Nephron (organoid): ENCODE results near the gene PEX5.
"Not testable (repeated sequence)": the region's sequence is repeated elsewhere in the genome, so short reads cannot be mapped to it uniquely, and the experiment has no call there.

Source experiments
- H3K27ac Mint-ChIP-seq, 3 experiments: 2 replicates each; pipeline ENCODE4 v1.8.0; 2020; ENCODE audit warnings: mixed read lengths in 3 of 3, mild to moderate bottlenecking in 2 of 3, moderate library complexity in 1 of 3
- H3K27me3 Mint-ChIP-seq: 2 replicates; pipeline ENCODE4 v1.8.0; 2021; ENCODE audit warnings: low read depth, mild to moderate bottlenecking, moderate library complexity, mixed read lengths
- H3K36me3 Mint-ChIP-seq: 2 replicates; pipeline ENCODE4 v1.8.0; 2020; ENCODE audit warnings: low read depth, mixed read lengths
- H3K4me1 Mint-ChIP-seq: 2 replicates; pipeline ENCODE4 v1.8.0; 2020; ENCODE audit warnings: mixed read lengths
- H3K4me3 Mint-ChIP-seq, 3 experiments: 2 replicates each; pipeline ENCODE4 v1.8.0; 2020; ENCODE audit warnings: mild to moderate bottlenecking in 3 of 3, mixed read lengths in 3 of 3, moderate library complexity in 2 of 3
- H3K9me3 Mint-ChIP-seq: 2 replicates; pipeline ENCODE4 v1.8.0; 2020; ENCODE audit warnings: mixed read lengths
- CTCF ChIP-seq, 3 experiments: fragments of 200-600 bp; sonication (generic); IDR thresholded peaks; one replicate each; pipeline ENCODE4 v1.5.0; 2021; ENCODE audit warnings: antibody characterized with exemption in 3 of 3; ENCODE audit not compliant: unreplicated experiment in 3 of 3

Gene PEX5

GRCh38 chr12:7178481-7178880 lies 11.0 kb upstream of the PEX5 start:
- Mint-ChIP-seq H3K27me3 (peaks cover 7% of the 10 kb centered on the region), H3K4me1 (no peaks in the 10 kb centered on the region), H3K9me3 (peaks cover 11% of the 10 kb centered on the region), H3K27ac (no peak overlapping the region), H3K4me3 (no peak overlapping the region), H3K36me3 (no peaks in the 10 kb centered on the region)
- TF ChIP-seq CTCF (IDR thresholded peaks at IDR 0.05; ENCODE audit: unreplicated experiment in 3 of 3) = no peak

- H3K4me1 Mint-ChIP-seq = no peaks in the 10 kb centered on the region
- H3K4me3 Mint-ChIP-seq = no peak overlapping the region
- H3K27ac Mint-ChIP-seq = no peak overlapping the region
- peaks cover 7% of the 10 kb centered on the region for H3K27me3 Mint-ChIP-seq
- peaks cover 5% of the 10 kb centered on the region for H3K9me3 Mint-ChIP-seq
- no peaks in the 10 kb centered on the region for H3K36me3 Mint-ChIP-seq
- TF ChIP-seq CTCF (IDR thresholded peaks at IDR 0.05; ENCODE audit: unreplicated experiment in 3 of 3) = no peak
Observed at GRCh38 chr12:7180685-7181084, 8.8 kb upstream of the PEX5 start.

GRCh38 chr12:7186058-7186457 lies 3.4 kb upstream of the PEX5 start:
- H3K4me3 Mint-ChIP-seq = peak overlapping the region in 2 of 3 experiments; percentile 17 to 37
- peaks cover 21% of the 10 kb centered on the region for H3K4me1 Mint-ChIP-seq
- H3K9me3 Mint-ChIP-seq, H3K36me3 Mint-ChIP-seq, H3K27me3 Mint-ChIP-seq, H3K27ac Mint-ChIP-seq: not testable (repeated sequence)

GRCh38 chr12:7188562-7189397 lies 706 bp upstream of the PEX5 start:
- H3K4me3 Mint-ChIP-seq = peak overlapping the region; percentile 98 to 99 (median 98)
- peaks cover 22% of the 10 kb centered on the region for H3K4me1 Mint-ChIP-seq
- H3K36me3 Mint-ChIP-seq = peaks cover 18% of the 10 kb centered on the region
- peak; percentile 46 to 66 (median 52) for TF ChIP-seq CTCF (IDR thresholded peaks at IDR 0.05; ENCODE audit: unreplicated experiment in 3 of 3)
- no peaks in the 10 kb centered on the region for H3K27me3 Mint-ChIP-seq
- H3K27ac Mint-ChIP-seq = peak overlapping the region; percentile 77 to 98 (median 96)
- no peaks in the 10 kb centered on the region for H3K9me3 Mint-ChIP-seq

GRCh38 chr12:7190268-7191055 lies 976 bp downstream of the PEX5 start:
- Mint-ChIP-seq H3K27ac (peak overlapping the region; percentile 43 to 70 (median 60)), H3K36me3 (peaks cover 33% of the 10 kb centered on the region), H3K9me3 (no peaks in the 10 kb centered on the region), H3K4me1 (peaks cover 22% of the 10 kb centered on the region), H3K27me3 (no peaks in the 10 kb centered on the region), H3K4me3 (peak overlapping the region; percentile 89 to 93 (median 91))
- TF ChIP-seq CTCF (IDR thresholded peaks at IDR 0.05; ENCODE audit: unreplicated experiment in 3 of 3) = no peak

- TF ChIP-seq CTCF (IDR thresholded peaks at IDR 0.05; ENCODE audit: unreplicated experiment in 3 of 3) = no peak
- Mint-ChIP-seq H3K36me3 (peaks cover 49% of the 10 kb centered on the region), H3K27me3 (no peaks in the 10 kb centered on the region), H3K27ac (no peak overlapping the region), H3K4me1 (peaks cover 15% of the 10 kb centered on the region), H3K4me3 (peak overlapping the region in 1 of 3 experiments; percentile 15), H3K9me3 (no peaks in the 10 kb centered on the region)
Observed at GRCh38 chr12:7193674-7194073, 4.2 kb downstream of the PEX5 start.
